HG02623 (cell line): ENCODE data around the gene SCAMP3.
A peak's percentile ranks its signal among the peaks of the same experiment; 100 is the strongest.

Experiments used
- ATAC-seq: cut with Tn5 transposase; IDR thresholded peaks from one replicate; pipeline ENCODE4 v1.9.1; 2021; ENCODE audit warnings: moderate library complexity; ENCODE audit not compliant: unreplicated experiment

The SCAMP3 gene

GRCh38 chr1:155286544-155286943 lies 24.4 kb upstream of the SCAMP3 start:
- no peak for ATAC-seq

- ATAC-seq: no peak
Measured at GRCh38 chr1:155285631-155286044, 23.5 kb upstream of the SCAMP3 start.

GRCh38 chr1:155285063-155285462 lies 22.9 kb upstream of the SCAMP3 start:
- ATAC-seq: no peak

GRCh38 chr1:155284476-155284875 lies 22.3 kb upstream of the SCAMP3 start:
- ATAC-seq: no peak

- no peak for ATAC-seq
Measured at GRCh38 chr1:155282488-155283091, 20.4 kb upstream of the SCAMP3 start.

- no peak for ATAC-seq
Measured at GRCh38 chr1:155279268-155279667, 17.1 kb upstream of the SCAMP3 start.

- ATAC-seq: no peak
Measured at GRCh38 chr1:155278689-155279160, 16.6 kb upstream of the SCAMP3 start.

GRCh38 chr1:155277902-155278688 lies 15.9 kb upstream of the SCAMP3 start:
- no peak for ATAC-seq

- ATAC-seq: peak; percentile 59
Measured at GRCh38 chr1:155277070-155277901, 15.1 kb upstream of the SCAMP3 start, which contains the start of gene HCN3. TSS of gene HCN3 (plus strand) at chr1:155277463. CDS start at chr1:155277591, 128 bp downstream.

GRCh38 chr1:155273343-155274245 lies 11.4 kb upstream of the SCAMP3 start, which contains the start of gene CLK2:
TSS of gene CLK2 (minus strand) at chr1:155273504. CDS start at chr1:155270977, 2,527 bp downstream.
- peak; percentile 68 for ATAC-seq

GRCh38 chr1:155272466-155273342 lies 10.5 kb upstream of the SCAMP3 start:
- peak; percentile 25 for ATAC-seq

- ATAC-seq: no peak
Measured at GRCh38 chr1:155269381-155269780, 7.2 kb upstream of the SCAMP3 start.

- ATAC-seq: no peak
Measured at GRCh38 chr1:155268630-155269029, 6.5 kb upstream of the SCAMP3 start.

GRCh38 chr1:155267373-155267772 lies 5.2 kb upstream of the SCAMP3 start:
- no peak for ATAC-seq

GRCh38 chr1:155266553-155266952 lies 4.4 kb upstream of the SCAMP3 start:
- no peak for ATAC-seq

GRCh38 chr1:155263067-155263466 lies 907 bp upstream of the SCAMP3 start:
- ATAC-seq: no peak

- no peak for ATAC-seq
Measured at GRCh38 chr1:155261493-155261851, 688 bp downstream of the SCAMP3 start.

- ATAC-seq: no peak
Measured at GRCh38 chr1:155260276-155260675, 1.9 kb downstream of the SCAMP3 start.
